ENCODE results near the gene CDC42EP4. TPM values are rescaled to one million over a fixed set of nuclear protein-coding genes. Genes with fewer than 3 reads are reported as not detected.

CDC42EP4 gene
- total RNA-seq, 6 donors from 2014 or later: 28.3 to 65.7 (median 52.9) TPM

GRCh38 chr17:73349138-73349537 is 37.3 kb upstream of the CDC42EP4 start:
- Histone ChIP-seq H3K4me1 (peaks cover 0 to 4% (median 0%) of the 10 kb centered on the region in 4 donors), H3K36me3 (no peaks in the 10 kb centered on the region), H3K9me3 (no peaks in the 10 kb centered on the region), H3K27ac (peak overlapping the region in 2 of 4 donors; percentile 30 to 51), H3K4me3 (no peak overlapping the region), H3K27me3 (no peaks in the 10 kb centered on the region)
- TF ChIP-seq EP300 (IDR thresholded peaks at IDR 0.05): no peak
- TF ChIP-seq POLR2AphosphoS5 (IDR thresholded peaks at IDR 0.05): no peak
- TF ChIP-seq POLR2A (IDR thresholded peaks at IDR 0.05): no peak
- TF ChIP-seq CTCF (IDR thresholded peaks at IDR 0.05): no peak
- no peak for DNase-seq
- WGBS, 2 donors: 82 to 91% methylated on average over 4 to 6 of the region's 6 CpGs
- peak in 1 of 2 donors; percentile 13 for ATAC-seq (ENCODE audit: low FRiP score in 2 of 2)

GRCh38 chr17:73348829-73349095 is 37.0 kb upstream of the CDC42EP4 start:
- DNase-seq: no peak
- no peak for ATAC-seq (ENCODE audit: low FRiP score in 2 of 2)
- peaks cover 0 to 4% (median 0%) of the 10 kb centered on the region in 4 donors for H3K4me1 ChIP-seq
- TF ChIP-seq POLR2A (IDR thresholded peaks at IDR 0.05) (no peak), EP300 (IDR thresholded peaks at IDR 0.05) (no peak), POLR2AphosphoS5 (IDR thresholded peaks at IDR 0.05) (no peak), CTCF (IDR thresholded peaks at IDR 0.05) (no peak)
- H3K9me3 ChIP-seq: no peaks in the 10 kb centered on the region
- 63 to 71% methylated on average over 4 of the region's 4 CpGs for WGBS, 2 donors
- peak overlapping the region in 2 of 4 donors; percentile 30 to 51 for H3K27ac ChIP-seq
- H3K27me3 ChIP-seq: no peaks in the 10 kb centered on the region
- H3K36me3 ChIP-seq: no peaks in the 10 kb centered on the region
- H3K4me3 ChIP-seq: no peak overlapping the region

GRCh38 chr17:73348018-73348828 is 36.4 kb upstream of the CDC42EP4 start:
- DNase-seq (no peak), ATAC-seq (ENCODE audit: low FRiP score in 2 of 2) (no peak)
- Histone ChIP-seq H3K9me3 (no peaks in the 10 kb centered on the region), H3K4me1 (peaks cover 0 to 4% (median 0%) of the 10 kb centered on the region in 4 donors), H3K27me3 (no peaks in the 10 kb centered on the region), H3K4me3 (no peak overlapping the region), H3K36me3 (no peaks in the 10 kb centered on the region), H3K27ac (peak overlapping the region in 2 of 4 donors; percentile 30 to 51)
- WGBS, 2 donors: 82 to 97% methylated on average over 8 to 19 of the region's 19 CpGs
- TF ChIP-seq POLR2AphosphoS5 (IDR thresholded peaks at IDR 0.05): no peak
- no peak for TF ChIP-seq EP300 (IDR thresholded peaks at IDR 0.05)
- TF ChIP-seq CTCF (IDR thresholded peaks at IDR 0.05): no peak
- no peak for TF ChIP-seq POLR2A (IDR thresholded peaks at IDR 0.05)

- ATAC-seq (ENCODE audit: low FRiP score in 2 of 2) (no peak), DNase-seq (no peak)
- no peak for TF ChIP-seq POLR2AphosphoS5 (IDR thresholded peaks at IDR 0.05)
- no peak for TF ChIP-seq EP300 (IDR thresholded peaks at IDR 0.05)
- no peak for TF ChIP-seq POLR2A (IDR thresholded peaks at IDR 0.05)
- TF ChIP-seq CTCF (IDR thresholded peaks at IDR 0.05): no peak
- Histone ChIP-seq H3K27me3 (no peaks in the 10 kb centered on the region), H3K36me3 (no peaks in the 10 kb centered on the region), H3K9me3 (no peaks in the 10 kb centered on the region), H3K4me1 (peaks cover 3 to 10% (median 5%) of the 10 kb centered on the region in 4 donors), H3K4me3 (no peak overlapping the region), H3K27ac (peak overlapping the region in 1 of 4 donors; percentile 5)
- 0 to 34% methylated on average over 1 to 5 of the region's 5 CpGs for WGBS, 2 donors
These were observed 35.5 kb upstream of the CDC42EP4 start for GRCh38 chr17:73347351-73347750.

Data from upper lobe of left lung (tissue), 6 donors.